H1 (cell line): Measurements from ENCODE around the gene LSM6.

Experiments
- CTCF ChIP-seq, 3 experiments: IDR thresholded peaks; 1 replicate in 2 of 3; 2 replicates in 1 of 3; pipeline versions ENCODE4 v1.5.1 to v1.6.1; 2011; ENCODE audit warnings: low read length in 3 of 3, mild to moderate bottlenecking in 3 of 3, inconsistent platforms in 2 of 3, low read depth in 1 of 3, moderate library complexity in 1 of 3; ENCODE audit not compliant: insufficient read depth in 1 of 3; ENCODE audit errors: control extremely low read depth in 1 of 3
- GABPA ChIP-seq: IDR thresholded peaks from 2 replicates; pipeline ENCODE4 v1.6.1; 2011; ENCODE audit warnings: mild to moderate bottlenecking, low read length, moderate library complexity, borderline replicate concordance; ENCODE audit not compliant: insufficient read depth
- HDAC2 ChIP-seq, 2 experiments: fragments of 300-600 bp in 1 of 2; sonication (generic) in 1 of 2; IDR thresholded peaks; 2 replicates each; pipeline ENCODE4 v1.6.1; 2011 to 2012; ENCODE audit warnings: low read depth in 2 of 2, low read length in 2 of 2, mild to moderate bottlenecking in 2 of 2, moderate library complexity in 2 of 2, borderline replicate concordance in 1 of 2, inconsistent platforms in 1 of 2

- TF ChIP-seq CTCF (IDR thresholded peaks at IDR 0.05; ENCODE audit: control extremely low read depth in 1 of 3, insufficient read depth in 1 of 3, low read depth in 1 of 3, low read length in 3 of 3) (no peak), GABPA (no peak), HDAC2 (IDR thresholded peaks at IDR 0.05; ENCODE audit: borderline replicate concordance in 1 of 2, low read depth in 2 of 2, low read length in 2 of 2) (no peak)
Measured at GRCh38 chr4:146170149-146170548, 5.4 kb upstream of the LSM6 start.
